Suprapubic skin (tissue), 4 donors: ENCODE results near the gene WHRN.

Source experiments
- EP300 ChIP-seq: sonication (generic); formaldehyde crosslinking; IDR thresholded peaks from one replicate; pipeline ENCODE4 v1.6.1; 2017; ENCODE audit warnings: antibody characterized with exemption
- POLR2AphosphoS5 ChIP-seq, 3 donors: sonication (generic); formaldehyde crosslinking; IDR thresholded peaks; one replicate each; pipeline ENCODE4 v1.6.1; 2017; ENCODE audit warnings: antibody characterized with exemption in 3 of 3
- TF ChIP-seq, protein P1 (sequence below), 2 donors: fragments of 200-600 bp in 1 of 2; fragments of 450-650 bp in 1 of 2; sonication (generic) in 1 of 2; IDR thresholded peaks; one replicate each; pipeline ENCODE4 v1.5.1; 2016 to 2019; ENCODE audit warnings: antibody characterized with exemption in 2 of 2, mild to moderate bottlenecking in 1 of 2, moderate library complexity in 1 of 2

DNA sequence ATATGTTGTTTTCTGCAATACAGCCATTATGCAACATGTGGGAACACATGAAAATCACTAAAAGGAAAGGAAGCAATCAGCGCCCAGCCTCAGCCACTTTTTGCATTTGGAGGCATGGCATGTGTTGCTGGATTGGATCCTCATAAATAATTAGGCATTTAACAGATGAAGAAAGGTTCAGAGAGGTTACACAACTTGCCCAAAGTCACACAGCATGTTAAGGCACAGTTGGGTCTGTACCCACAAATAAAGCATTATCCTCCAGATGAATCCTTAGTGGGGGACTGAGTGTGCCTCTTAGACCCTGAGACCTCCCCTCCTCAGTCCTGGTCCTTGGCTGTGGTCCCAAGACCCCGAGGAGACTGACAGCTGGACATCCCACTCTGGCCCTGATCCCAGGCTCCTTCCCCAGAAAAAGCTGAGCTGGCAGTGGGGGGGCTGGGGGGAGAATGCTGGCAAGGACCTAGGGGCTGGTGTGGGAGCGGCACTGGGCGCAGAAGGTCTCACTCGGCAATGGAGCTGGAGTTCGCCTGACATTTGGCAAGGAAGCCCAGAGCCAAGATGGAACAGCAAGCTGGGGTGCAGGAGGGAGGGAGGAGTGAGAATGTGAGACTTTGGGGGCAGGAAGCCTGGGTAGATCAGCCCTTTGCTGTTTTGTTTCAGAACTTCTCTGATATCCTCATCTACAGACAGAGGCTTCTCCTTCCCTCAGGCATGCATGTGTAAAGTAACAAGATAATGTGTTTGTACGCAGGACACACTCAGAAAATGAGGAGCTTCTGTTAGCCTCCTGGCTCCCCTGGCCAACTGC lies 110.5 kb downstream of the WHRN start:
- TF ChIP-seq, protein P1, sequence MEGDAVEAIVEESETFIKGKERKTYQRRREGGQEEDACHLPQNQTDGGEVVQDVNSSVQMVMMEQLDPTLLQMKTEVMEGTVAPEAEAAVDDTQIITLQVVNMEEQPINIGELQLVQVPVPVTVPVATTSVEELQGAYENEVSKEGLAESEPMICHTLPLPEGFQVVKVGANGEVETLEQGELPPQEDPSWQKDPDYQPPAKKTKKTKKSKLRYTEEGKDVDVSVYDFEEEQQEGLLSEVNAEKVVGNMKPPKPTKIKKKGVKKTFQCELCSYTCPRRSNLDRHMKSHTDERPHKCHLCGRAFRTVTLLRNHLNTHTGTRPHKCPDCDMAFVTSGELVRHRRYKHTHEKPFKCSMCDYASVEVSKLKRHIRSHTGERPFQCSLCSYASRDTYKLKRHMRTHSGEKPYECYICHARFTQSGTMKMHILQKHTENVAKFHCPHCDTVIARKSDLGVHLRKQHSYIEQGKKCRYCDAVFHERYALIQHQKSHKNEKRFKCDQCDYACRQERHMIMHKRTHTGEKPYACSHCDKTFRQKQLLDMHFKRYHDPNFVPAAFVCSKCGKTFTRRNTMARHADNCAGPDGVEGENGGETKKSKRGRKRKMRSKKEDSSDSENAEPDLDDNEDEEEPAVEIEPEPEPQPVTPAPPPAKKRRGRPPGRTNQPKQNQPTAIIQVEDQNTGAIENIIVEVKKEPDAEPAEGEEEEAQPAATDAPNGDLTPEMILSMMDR (IDR thresholded peaks at IDR 0.05) = no peak
- TF ChIP-seq POLR2AphosphoS5 (IDR thresholded peaks at IDR 0.05) = no peak
- TF ChIP-seq EP300 = no peak
